SU-DHL-6 (cell line): ENCODE measurements around the gene TRAF3IP3.

Experiments
- H2AFZ ChIP-seq: fragments of 200-600 bp; sonication (generic); 2 replicates; pipeline ENCODE4 v1.6.1; 2014; ENCODE audit warnings: low read depth, mild to moderate bottlenecking, moderate library complexity, mixed read lengths, antibody characterized with exemption, low read length; ENCODE audit not compliant: severe bottlenecking
- H3F3A ChIP-seq: fragments of 200-600 bp; shearing (Covaris generic); 2 replicates; pipeline ENCODE4 v1.6.0; 2016; ENCODE audit warnings: antibody characterized with exemption, mild to moderate bottlenecking; ENCODE audit not compliant: insufficient read depth
- H3K27ac ChIP-seq: fragments of 200-600 bp; sonication (generic); 2 replicates; pipeline ENCODE4 v1.5.1; 2016; ENCODE audit warnings: low read depth, mild to moderate bottlenecking, low read length, moderate library complexity, mixed read lengths
- H3K27me3 ChIP-seq: fragments of 200-600 bp; sonication (generic), shearing (Covaris generic); 2 replicates; pipeline ENCODE4 v1.6.0; 2014; ENCODE audit warnings: mild to moderate bottlenecking, low read length
- H3K36me3 ChIP-seq: fragments of 200-600 bp; sonication (generic); 2 replicates; pipeline ENCODE4 v1.6.1; 2014; ENCODE audit warnings: mild to moderate bottlenecking, low read length, mixed read lengths
- H3K4me2 ChIP-seq: fragments of 300-600, 200-600 bp; shearing (Covaris generic), sonication (generic); 2 replicates; pipeline ENCODE4 v1.6.0; 2014; ENCODE audit warnings: low read length, low read depth, mild to moderate bottlenecking; ENCODE audit not compliant: poor library complexity, severe bottlenecking
- H3K4me3 ChIP-seq: fragments of 200-600 bp; sonication (generic); 2 replicates; pipeline ENCODE4 v1.5.1; 2014; ENCODE audit warnings: antibody characterized with exemption, low read length, mild to moderate bottlenecking, mixed read lengths; ENCODE audit not compliant: insufficient read depth, poor library complexity, severe bottlenecking
- H3K79me2 ChIP-seq: fragments of 200-600 bp; sonication (generic); 2 replicates; pipeline ENCODE4 v1.6.1; 2014; ENCODE audit warnings: mild to moderate bottlenecking, low read length, moderate library complexity; ENCODE audit not compliant: insufficient read depth
- H3K9ac ChIP-seq: fragments of 200-600 bp; sonication (generic); 2 replicates; pipeline ENCODE4 v1.7.0; 2014; ENCODE audit warnings: mild to moderate bottlenecking, low read length
- H3K9me2 ChIP-seq: fragments of 200-600 bp; sonication (generic); replicated peaks from 2 replicates; pipeline ENCODE4 v1.6.1; 2014; ENCODE audit warnings: low read length; ENCODE audit not compliant: insufficient read depth
- H3K9me3 ChIP-seq: fragments of 200-600 bp; sonication (generic); 2 replicates; pipeline ENCODE4 v1.6.1; 2014; ENCODE audit warnings: low read length, mixed read lengths; ENCODE audit not compliant: insufficient read depth
- H4K20me1 ChIP-seq: fragments of 200-600 bp; sonication (generic); 2 replicates; pipeline ENCODE4 v1.6.1; 2014; ENCODE audit warnings: low read depth, mild to moderate bottlenecking, antibody characterized with exemption, low read length, moderate library complexity, mixed read lengths
- EZH2phosphoT487 ChIP-seq: fragments of 200-600 bp; sonication (generic), shearing (Covaris generic); conservative IDR thresholded peaks from 2 replicates; pipeline ENCODE4 v1.6.1; 2018; ENCODE audit warnings: mild to moderate bottlenecking, antibody characterized with exemption, low read length, moderate library complexity, mixed read lengths
- TF ChIP-seq, protein P1 (sequence below): fragments of 200-600 bp; sonication (generic); IDR thresholded peaks from one replicate; pipeline ENCODE4 v1.5.1; 2017; ENCODE audit warnings: antibody characterized with exemption, mild to moderate bottlenecking, low read length, moderate library complexity; ENCODE audit not compliant: insufficient read depth, poor library complexity, severe bottlenecking

TRAF3IP3 gene

DNA sequence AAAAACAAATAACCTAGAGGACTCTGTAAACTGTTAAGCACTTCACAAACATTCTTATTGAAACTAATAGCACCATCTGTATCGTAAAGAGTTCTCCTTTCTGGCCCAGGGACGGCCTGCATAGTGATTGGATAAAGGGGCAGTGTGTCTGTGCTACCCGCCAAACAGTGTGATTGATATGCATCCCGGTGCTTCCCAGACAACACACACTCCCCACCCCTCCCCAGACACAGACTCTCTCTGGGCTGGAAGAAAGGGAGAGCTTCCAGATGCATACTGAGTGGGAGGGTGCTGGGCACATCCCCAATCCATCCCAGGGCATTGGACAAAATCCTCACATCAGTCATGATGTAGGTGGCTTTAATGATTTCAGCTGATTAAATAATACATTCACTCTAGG is 47.6 kb upstream of the TRAF3IP3 start:
- Histone ChIP-seq H4K20me1 (no peaks in the 10 kb centered on the region), H3K36me3 (no peaks in the 10 kb centered on the region), H2AFZ (no peak overlapping the region), H3K9me3 (no peaks in the 10 kb centered on the region), H3K79me2 (no peaks in the 10 kb centered on the region), H3F3A (no peaks in the 10 kb centered on the region), H3K9ac (no peak overlapping the region), H3K27me3 (no peaks in the 10 kb centered on the region), H3K4me3 (no peak overlapping the region), H3K4me2 (no peak overlapping the region), H3K9me2 (no peaks in the 10 kb centered on the region), H3K27ac (no peak overlapping the region)
- no peak for TF ChIP-seq EZH2phosphoT487
- TF ChIP-seq, protein P1, sequence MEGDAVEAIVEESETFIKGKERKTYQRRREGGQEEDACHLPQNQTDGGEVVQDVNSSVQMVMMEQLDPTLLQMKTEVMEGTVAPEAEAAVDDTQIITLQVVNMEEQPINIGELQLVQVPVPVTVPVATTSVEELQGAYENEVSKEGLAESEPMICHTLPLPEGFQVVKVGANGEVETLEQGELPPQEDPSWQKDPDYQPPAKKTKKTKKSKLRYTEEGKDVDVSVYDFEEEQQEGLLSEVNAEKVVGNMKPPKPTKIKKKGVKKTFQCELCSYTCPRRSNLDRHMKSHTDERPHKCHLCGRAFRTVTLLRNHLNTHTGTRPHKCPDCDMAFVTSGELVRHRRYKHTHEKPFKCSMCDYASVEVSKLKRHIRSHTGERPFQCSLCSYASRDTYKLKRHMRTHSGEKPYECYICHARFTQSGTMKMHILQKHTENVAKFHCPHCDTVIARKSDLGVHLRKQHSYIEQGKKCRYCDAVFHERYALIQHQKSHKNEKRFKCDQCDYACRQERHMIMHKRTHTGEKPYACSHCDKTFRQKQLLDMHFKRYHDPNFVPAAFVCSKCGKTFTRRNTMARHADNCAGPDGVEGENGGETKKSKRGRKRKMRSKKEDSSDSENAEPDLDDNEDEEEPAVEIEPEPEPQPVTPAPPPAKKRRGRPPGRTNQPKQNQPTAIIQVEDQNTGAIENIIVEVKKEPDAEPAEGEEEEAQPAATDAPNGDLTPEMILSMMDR, result no peak

DNA sequence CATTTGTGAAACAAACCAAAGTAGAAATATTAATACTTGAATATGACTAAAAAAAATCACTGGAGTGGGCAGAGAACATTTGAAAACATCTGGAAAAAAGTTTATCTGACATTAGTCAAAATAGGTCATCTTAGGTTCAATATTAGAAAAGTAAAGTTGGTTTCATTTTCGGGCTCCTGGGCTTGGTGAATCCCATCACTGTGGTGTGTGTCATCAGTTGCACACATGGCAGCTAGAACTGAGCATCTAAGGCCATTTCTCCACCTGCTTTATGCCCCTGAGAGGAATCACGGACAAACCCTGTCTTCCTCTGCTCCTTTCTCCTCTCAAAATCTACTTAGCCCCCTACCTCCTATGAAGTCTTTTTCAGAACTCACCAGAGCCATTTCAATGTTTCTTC is 45.8 kb upstream of the TRAF3IP3 start:
- Histone ChIP-seq H3K9me2 (no peaks in the 10 kb centered on the region), H3K4me2 (no peak overlapping the region), H3K4me3 (no peak overlapping the region), H3K27me3 (no peaks in the 10 kb centered on the region), H3F3A (no peaks in the 10 kb centered on the region), H3K79me2 (no peaks in the 10 kb centered on the region), H3K9me3 (no peaks in the 10 kb centered on the region), H3K36me3 (no peaks in the 10 kb centered on the region), H3K27ac (no peak overlapping the region), H3K9ac (no peak overlapping the region), H2AFZ (no peak overlapping the region), H4K20me1 (no peaks in the 10 kb centered on the region)
- no peak for TF ChIP-seq EZH2phosphoT487
- TF ChIP-seq, protein P1, result no peak

DNA sequence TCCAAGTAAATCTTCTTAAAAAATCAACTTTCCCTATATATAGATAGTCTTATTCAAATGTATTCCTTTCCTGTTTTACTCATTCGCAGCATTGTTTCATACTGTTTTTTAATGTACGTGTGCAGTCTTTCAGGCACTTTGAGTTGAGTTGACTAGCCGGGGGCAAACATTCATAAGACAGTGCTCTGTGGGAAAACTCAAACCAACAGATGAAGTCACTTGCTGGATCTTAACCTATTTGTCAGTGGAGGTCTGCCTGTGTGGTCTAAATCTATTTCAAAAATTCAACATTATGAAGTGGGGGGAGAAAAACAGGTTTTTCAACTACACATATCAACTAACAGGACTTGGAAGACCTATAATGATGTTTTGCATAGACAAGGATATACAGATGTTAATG is 45.0 kb upstream of the TRAF3IP3 start:
- Histone ChIP-seq H3K4me3 (no peak overlapping the region), H3K27ac (no peak overlapping the region), H3K79me2 (no peaks in the 10 kb centered on the region), H3K9me3 (no peaks in the 10 kb centered on the region), H4K20me1 (no peaks in the 10 kb centered on the region), H3K9me2 (no peaks in the 10 kb centered on the region), H3K27me3 (no peaks in the 10 kb centered on the region), H3K9ac (no peak overlapping the region), H3F3A (no peaks in the 10 kb centered on the region), H3K36me3 (no peaks in the 10 kb centered on the region), H2AFZ (no peak overlapping the region), H3K4me2 (no peak overlapping the region)
- TF ChIP-seq EZH2phosphoT487, result no peak
- TF ChIP-seq, protein P1, result no peak

DNA sequence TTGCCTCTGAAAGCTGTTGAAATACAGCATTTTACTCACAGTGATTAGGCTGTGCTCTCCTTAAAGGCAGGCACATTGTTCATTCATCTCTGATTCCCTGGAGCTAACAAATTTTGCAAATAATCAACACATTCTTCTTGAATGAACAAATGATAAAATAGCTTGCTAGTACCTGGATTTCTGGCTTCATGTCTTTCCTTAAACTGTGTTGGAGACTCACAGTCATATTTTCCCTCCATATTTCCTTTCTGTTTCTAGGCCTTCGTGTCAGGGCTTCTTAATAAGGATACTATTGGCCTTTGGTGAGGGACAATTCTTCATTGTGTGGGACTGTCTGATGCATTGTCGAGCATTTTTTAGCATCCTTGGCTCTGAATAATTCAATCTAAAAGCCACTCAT is 41.5 kb upstream of the TRAF3IP3 start:
- TF ChIP-seq EZH2phosphoT487, result no peak
- TF ChIP-seq, protein P1, result no peak
- no peaks in the 10 kb centered on the region for H3K9me2 ChIP-seq

More for the DNA sequence above, 41.5 kb upstream of the TRAF3IP3 start:
- H3K79me2 ChIP-seq, result no peaks in the 10 kb centered on the region
- no peak overlapping the region for H3K4me3 ChIP-seq
- H3K9me3 ChIP-seq, result no peaks in the 10 kb centered on the region
- no peaks in the 10 kb centered on the region for H4K20me1 ChIP-seq
- no peak overlapping the region for H3K9ac ChIP-seq
- no peak overlapping the region for H3K4me2 ChIP-seq
- H3K36me3 ChIP-seq, result no peaks in the 10 kb centered on the region
- H3K27ac ChIP-seq, result no peak overlapping the region
- no peaks in the 10 kb centered on the region for H3F3A ChIP-seq
- no peaks in the 10 kb centered on the region for H3K27me3 ChIP-seq
- H2AFZ ChIP-seq, result no peak overlapping the region
